ENCODE data around the gene KCNAB3. TPM values are rescaled to one million over a fixed set of nuclear protein-coding genes. Genes with fewer than 3 reads are reported as not detected.
A peak's percentile ranks its signal among the peaks of the same experiment; 100 is the strongest.

The KCNAB3 gene
- total RNA-seq, 1 donor from 2014 or later = 1.6 TPM

- Mint-ChIP-seq H3K4me3 (ENCODE audit: unreplicated experiment) (peak overlapping the region; percentile 100), H3K36me3 (ENCODE audit: low read depth, unreplicated experiment) (peaks cover 16% of the 10 kb centered on the region), H3K9me3 (ENCODE audit: unreplicated experiment) (no peaks in the 10 kb centered on the region), H3K27me3 (ENCODE audit: unreplicated experiment) (peaks cover 13% of the 10 kb centered on the region), H3K27ac (ENCODE audit: unreplicated experiment) (peak overlapping the region; percentile 74), H3K4me1 (ENCODE audit: unreplicated experiment) (peaks cover 28% of the 10 kb centered on the region)
- no peak for TF ChIP-seq CTCF (IDR thresholded peaks at IDR 0.05; ENCODE audit: unreplicated experiment)
- DNase-seq (ENCODE audit: low spot score) = no peak
These were observed 2.8 kb upstream of the KCNAB3 start for GRCh38 chr17:7932483-7932891.

GRCh38 chr17:7931709-7932482 lies 2.2 kb upstream of the KCNAB3 start, which contains the start of the genes CNTROB and TRAPPC1:
Gene CNTROB (plus strand): TSS chr17:7932206. CDS start chr17:7933080, 874 bp downstream.
Gene TRAPPC1 (minus strand): TSS chr17:7931946. CDS start chr17:7931829, 117 bp downstream.
- Mint-ChIP-seq H3K36me3 (ENCODE audit: low read depth, unreplicated experiment) (peaks cover 13% of the 10 kb centered on the region), H3K4me3 (ENCODE audit: unreplicated experiment) (peak within 1 kb of the TSS; percentile 100), H3K27ac (ENCODE audit: unreplicated experiment) (peak within 1 kb of the TSS; percentile 74), H3K9me3 (ENCODE audit: unreplicated experiment) (no peaks in the 10 kb centered on the region), H3K4me1 (ENCODE audit: unreplicated experiment) (peaks cover 31% of the 10 kb centered on the region), H3K27me3 (ENCODE audit: unreplicated experiment) (peaks cover 13% of the 10 kb centered on the region)
- DNase-seq (ENCODE audit: low spot score) = peak; percentile 99
- no peak for TF ChIP-seq CTCF (IDR thresholded peaks at IDR 0.05; ENCODE audit: unreplicated experiment)

GRCh38 chr17:7930841-7931631 lies 1.4 kb upstream of the KCNAB3 start:
- no peaks in the 10 kb centered on the region for H3K9me3 Mint-ChIP-seq (ENCODE audit: unreplicated experiment)
- H3K27ac Mint-ChIP-seq (ENCODE audit: unreplicated experiment) = no peak overlapping the region
- H3K4me3 Mint-ChIP-seq (ENCODE audit: unreplicated experiment) = peak overlapping the region; percentile 100
- no peak for DNase-seq (ENCODE audit: low spot score)
- no peak for TF ChIP-seq CTCF (IDR thresholded peaks at IDR 0.05; ENCODE audit: unreplicated experiment)
- H3K4me1 Mint-ChIP-seq (ENCODE audit: unreplicated experiment) = peaks cover 31% of the 10 kb centered on the region
- H3K27me3 Mint-ChIP-seq (ENCODE audit: unreplicated experiment) = peaks cover 13% of the 10 kb centered on the region
- H3K36me3 Mint-ChIP-seq (ENCODE audit: low read depth, unreplicated experiment) = peaks cover 13% of the 10 kb centered on the region

GRCh38 chr17:7927596-7927995 lies 2.1 kb downstream of the KCNAB3 start:
- Mint-ChIP-seq H3K4me1 (ENCODE audit: unreplicated experiment) (peaks cover 20% of the 10 kb centered on the region), H3K36me3 (ENCODE audit: low read depth, unreplicated experiment) (peaks cover 13% of the 10 kb centered on the region), H3K27me3 (ENCODE audit: unreplicated experiment) (peaks cover 13% of the 10 kb centered on the region), H3K27ac (ENCODE audit: unreplicated experiment) (no peak overlapping the region), H3K9me3 (ENCODE audit: unreplicated experiment) (no peaks in the 10 kb centered on the region), H3K4me3 (ENCODE audit: unreplicated experiment) (peak overlapping the region; percentile 1)
- no peak for DNase-seq (ENCODE audit: low spot score)
- TF ChIP-seq CTCF (IDR thresholded peaks at IDR 0.05; ENCODE audit: unreplicated experiment) = no peak
